ENCODE results near the gene BPIFB2.

BPIFB2 gene

DNA sequence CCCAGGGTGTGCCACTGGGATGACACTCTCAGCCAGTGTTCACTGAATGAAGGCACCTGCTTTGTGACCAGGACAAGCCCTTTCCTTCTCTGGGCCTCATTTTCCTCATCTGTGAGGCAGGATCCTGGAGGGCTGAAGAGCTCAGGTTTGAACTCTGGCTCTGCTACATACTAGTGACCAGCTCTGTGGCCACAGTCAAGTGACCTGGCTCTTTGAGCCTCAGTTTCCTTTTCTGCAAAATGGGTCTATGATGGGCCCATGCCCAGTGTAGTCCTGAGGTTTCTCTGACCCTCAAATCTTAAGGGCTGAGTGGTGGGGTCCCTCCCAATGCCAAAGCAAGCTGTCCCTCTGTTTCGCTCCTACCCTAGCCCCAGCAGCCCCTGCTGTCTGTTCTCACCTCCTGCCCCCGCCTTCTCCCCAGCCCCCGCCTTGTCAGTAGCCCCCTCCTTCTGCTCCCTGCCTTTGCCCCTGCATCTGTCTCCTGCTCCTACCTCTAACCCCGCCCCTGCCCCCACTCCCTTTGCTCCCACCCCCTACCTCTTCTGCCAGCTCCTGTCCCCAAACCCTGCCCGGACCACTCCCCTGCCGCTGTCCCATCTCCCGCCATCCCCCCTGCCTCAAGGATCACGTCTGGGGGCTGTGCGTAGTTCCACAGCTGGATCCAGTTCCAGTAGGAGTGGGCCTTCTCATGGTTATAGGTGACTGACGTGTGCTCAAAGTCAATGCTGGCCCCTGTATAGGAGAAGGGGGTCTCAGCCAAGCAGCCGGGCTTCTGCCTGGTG, 20.3 kb upstream of the BPIFB2 start:
- TF ChIP-seq GATA3 (IDR thresholded peaks at IDR 0.05; ENCODE audit: low read depth, low read length) (no peak), GATA2 (IDR thresholded peaks at IDR 0.05; ENCODE audit: low read depth, low read length) (no peak)

DNA sequence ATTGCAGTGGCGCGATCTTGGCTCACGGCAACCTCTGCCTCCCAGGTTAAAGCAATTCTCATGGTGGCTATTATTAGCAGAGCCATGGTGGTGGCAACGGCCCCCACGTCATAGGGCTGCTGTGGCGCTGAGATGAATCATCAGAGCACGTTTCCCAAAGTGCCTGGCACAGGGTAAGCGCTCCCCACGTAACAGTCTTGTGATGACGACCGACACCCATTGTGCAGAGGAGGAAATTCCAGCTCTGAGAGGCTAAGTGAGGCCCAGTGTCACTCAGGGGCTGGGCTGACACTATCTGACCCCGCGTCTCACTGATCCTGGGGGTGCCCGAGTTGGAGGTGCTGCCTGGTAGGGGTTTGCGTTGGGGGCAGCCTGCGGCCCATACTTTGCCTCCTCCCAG, 19.5 kb upstream of the BPIFB2 start:
- no peak for TF ChIP-seq GATA3 (IDR thresholded peaks at IDR 0.05; ENCODE audit: low read depth, low read length)
- no peak for TF ChIP-seq GATA2 (IDR thresholded peaks at IDR 0.05; ENCODE audit: low read depth, low read length)

DNA sequence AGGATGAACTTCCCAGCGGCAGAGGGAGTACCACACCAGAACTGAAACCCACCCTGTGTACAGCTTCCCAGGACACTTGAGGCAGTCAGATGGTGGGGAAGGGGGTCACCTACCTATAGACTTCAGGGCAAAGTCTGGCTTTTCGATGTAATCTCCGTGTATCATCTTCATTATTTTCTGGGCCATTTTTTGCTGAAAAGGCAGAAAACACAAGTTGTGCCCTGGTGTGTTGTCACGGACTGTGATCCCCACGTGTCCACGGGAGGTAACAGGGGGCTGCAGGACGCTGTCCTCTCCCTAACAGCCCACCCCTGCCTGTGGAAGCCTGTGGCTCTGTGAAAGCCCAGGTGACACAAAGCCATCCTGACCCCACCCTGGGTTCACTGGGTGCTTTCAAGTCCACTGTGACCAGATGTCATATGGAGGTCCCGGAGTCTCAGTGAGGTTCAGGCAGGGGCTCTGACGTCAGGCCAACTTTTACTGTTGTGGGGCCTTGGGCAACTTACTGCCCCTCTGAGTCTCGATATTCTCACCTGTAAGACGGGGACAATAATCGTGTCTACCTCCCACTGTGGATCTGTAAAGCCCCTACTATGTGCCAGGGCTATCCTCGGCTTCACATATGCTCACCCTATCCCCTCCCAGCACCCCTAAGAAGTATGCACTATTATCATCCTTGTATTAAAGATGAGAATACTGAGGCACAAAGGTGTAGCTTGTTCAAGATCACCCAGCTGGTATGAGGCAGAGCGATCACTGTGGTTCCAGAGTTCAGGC, 17.8 kb upstream of the BPIFB2 start:
- TF ChIP-seq GATA2 (IDR thresholded peaks at IDR 0.05; ENCODE audit: low read depth, low read length) (no peak), GATA3 (IDR thresholded peaks at IDR 0.05; ENCODE audit: low read depth, low read length) (no peak)

DNA sequence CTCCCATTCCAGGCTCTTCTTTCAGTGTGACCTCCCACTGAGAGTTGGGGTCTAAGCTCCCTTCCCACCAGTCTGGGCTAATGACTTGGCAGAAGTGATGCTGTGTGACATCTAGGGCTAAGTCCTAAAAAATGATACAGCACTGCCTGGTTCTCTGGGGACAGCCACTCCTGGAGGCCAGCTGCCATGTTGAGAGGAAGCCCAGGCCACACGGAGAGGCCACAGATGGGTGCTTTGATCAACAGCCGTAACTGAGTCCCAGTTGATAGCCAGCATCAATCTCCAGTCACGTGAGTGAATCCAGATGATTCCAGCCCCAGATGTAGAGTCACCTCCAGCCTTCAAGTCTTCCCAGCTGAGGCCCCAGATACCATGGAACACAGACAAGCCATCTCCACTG, 17.1 kb upstream of the BPIFB2 start:
- TF ChIP-seq GATA2 (IDR thresholded peaks at IDR 0.05; ENCODE audit: low read depth, low read length) (no peak), GATA3 (IDR thresholded peaks at IDR 0.05; ENCODE audit: low read depth, low read length) (no peak)

DNA sequence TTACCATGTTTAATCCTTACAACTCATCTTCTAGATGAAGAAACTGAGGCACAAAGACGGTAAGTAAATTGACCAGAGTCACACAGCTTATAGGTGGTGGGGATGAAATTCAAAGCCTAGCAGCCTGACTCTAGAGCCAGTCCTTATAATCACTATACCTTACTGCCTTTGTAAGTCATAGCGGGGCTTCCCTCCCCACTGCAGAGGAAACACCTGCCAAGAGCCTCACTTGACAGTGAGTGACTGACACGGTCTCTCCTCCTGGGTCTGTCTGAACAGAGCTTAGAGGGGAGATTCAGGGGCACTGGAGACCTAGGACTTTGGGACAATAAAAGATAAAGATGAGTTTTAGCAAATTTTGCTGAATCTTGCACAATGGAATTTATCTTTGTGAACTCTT, 16.1 kb upstream of the BPIFB2 start:
- no peak for TF ChIP-seq GATA2 (IDR thresholded peaks at IDR 0.05; ENCODE audit: low read depth, low read length)
- no peak for TF ChIP-seq GATA3 (IDR thresholded peaks at IDR 0.05; ENCODE audit: low read depth, low read length)

DNA sequence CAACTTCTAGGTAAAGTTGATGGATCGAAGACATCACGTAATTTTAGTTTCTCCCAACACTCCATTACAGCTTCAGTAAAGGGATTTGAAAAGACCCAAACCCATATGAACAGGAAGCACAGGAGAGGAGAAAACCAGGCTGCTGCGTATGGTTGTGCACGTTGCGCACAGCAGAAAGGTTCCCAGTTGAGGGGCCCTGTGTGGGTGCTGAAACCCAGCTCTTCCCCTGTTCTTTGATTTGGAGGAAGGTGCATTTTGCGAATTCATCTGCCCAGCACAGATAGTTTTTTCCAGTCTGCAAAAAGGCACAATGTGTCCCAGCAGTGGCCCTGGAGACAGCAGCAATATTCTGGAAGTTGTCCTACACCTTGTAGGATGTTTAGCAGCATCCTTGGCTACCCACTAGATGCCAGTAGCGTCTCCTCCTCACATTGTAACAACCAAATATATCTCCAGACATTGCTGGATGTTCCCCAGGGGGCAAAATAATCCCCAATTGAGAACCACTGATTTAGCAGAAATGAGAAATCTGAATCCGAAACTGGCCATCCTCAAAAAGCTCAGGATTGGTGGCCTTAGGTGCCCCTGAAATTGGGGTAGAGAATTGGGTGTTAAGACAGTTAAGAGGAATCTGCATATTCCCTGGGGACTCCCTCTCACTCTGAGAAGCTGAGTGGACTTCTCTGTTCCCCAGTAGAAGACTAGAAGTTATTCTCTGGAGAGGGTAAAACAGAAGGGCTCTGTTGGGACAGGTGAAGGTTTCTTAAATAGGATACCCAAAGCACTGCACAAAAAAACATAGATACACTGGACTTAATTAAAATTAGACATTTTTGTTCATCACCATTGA, 15.5 kb upstream of the BPIFB2 start:
- TF ChIP-seq GATA3 (IDR thresholded peaks at IDR 0.05; ENCODE audit: low read depth, low read length) (no peak), GATA2 (IDR thresholded peaks at IDR 0.05; ENCODE audit: low read depth, low read length) (no peak)

DNA sequence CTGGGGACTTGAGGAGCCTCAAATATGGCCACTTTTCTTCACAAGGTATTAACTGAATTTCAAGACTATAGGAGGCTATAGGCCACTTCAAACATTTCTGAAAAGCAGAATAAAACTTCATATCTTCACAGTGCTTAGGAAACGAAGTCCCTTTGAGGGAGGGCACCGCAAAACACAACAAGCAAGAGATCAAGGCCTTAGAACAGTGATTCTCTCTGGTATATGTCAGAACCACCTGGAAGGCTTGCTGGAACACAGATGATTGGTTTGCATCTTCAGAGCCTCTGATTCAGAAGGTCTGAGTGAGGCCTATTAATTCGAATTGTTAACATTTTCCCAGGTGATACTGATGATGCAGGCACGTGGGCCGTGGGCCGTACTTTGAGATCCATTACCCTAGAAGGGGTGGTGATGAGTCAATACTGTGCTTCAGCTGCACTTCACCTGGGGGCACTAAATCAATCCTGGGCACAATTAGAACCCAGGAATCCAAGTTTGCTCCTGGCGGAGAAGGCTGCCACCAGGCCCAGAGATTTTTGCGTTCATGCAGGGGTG, 13.9 kb upstream of the BPIFB2 start:
- TF ChIP-seq GATA3 (IDR thresholded peaks at IDR 0.05; ENCODE audit: low read depth, low read length) (no peak), GATA2 (IDR thresholded peaks at IDR 0.05; ENCODE audit: low read depth, low read length) (no peak)

DNA sequence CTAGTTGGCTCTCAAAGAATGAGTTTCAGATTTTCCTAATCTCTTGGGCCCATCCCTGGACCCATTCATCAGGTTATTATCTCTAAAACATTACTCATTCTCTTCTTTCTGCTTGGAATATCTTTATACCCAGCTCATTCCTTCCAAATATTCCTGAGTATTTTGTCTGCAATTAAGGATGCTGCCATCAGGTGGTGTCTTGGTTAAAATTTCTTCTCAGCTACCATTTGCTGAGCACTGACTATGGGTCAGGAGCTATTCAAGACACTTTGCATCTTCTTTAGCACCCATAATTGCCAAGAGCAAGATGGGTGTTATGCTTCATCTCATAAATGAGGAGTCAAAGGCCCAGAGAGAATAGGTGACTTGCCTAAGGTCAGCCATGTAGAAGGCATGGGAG, 11.7 kb upstream of the BPIFB2 start:
- TF ChIP-seq GATA3 (IDR thresholded peaks at IDR 0.05; ENCODE audit: low read depth, low read length): no peak
- TF ChIP-seq GATA2 (IDR thresholded peaks at IDR 0.05; ENCODE audit: low read depth, low read length): no peak

DNA sequence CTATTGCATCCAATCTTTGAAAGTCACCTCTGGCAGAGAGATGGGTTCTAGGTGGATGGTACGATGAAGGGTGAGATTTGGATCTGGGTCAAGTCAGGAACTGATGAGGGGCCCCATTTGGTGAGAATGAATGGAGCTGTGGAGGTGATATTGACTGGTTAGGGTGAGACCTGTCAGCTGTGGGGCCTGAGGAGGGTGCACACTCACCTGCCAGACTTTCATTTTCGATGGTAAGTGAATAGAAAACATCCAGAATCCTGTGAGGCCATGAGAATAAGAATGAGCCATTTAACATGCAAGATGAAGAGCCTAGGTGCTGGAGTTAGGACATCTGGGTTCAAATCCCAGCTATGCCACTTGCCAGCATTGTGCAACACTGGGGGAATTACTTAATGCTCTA, 10.1 kb upstream of the BPIFB2 start:
- TF ChIP-seq GATA2 (IDR thresholded peaks at IDR 0.05; ENCODE audit: low read depth, low read length) (no peak), GATA3 (IDR thresholded peaks at IDR 0.05; ENCODE audit: low read depth, low read length) (no peak)

DNA sequence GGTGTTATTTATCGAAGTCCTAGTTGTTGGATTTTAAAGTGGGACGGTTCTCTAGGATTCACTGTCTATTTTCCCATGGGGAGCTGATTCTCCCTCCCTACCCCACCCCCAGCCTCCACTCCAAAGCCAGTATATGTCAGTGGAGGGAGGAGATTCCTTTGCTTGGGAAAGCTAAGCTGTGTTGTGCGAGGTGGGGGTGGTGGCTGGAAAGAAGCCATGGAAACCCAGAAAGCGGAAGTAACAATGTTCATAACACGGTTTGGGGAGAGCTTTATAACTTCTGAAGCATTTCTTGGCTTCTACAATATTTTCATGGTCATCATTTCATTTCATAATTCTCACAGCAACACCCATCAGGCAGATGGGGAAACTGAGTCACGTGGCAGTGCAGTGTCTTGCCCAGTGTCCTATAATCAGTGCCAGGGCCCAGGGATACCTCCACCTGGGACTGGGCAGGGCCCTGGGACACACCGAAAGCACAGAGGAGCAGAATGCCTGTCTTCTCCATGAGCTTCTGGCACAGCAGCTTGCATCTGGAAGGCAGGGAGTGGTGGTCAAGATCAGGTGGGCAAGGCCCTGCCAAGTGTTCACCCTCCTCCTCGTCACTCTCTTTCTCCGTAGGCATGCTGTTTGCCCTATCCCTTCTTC, 7.8 kb upstream of the BPIFB2 start:
- TF ChIP-seq GATA2 (IDR thresholded peaks at IDR 0.05; ENCODE audit: low read depth, low read length) (no peak), GATA3 (IDR thresholded peaks at IDR 0.05; ENCODE audit: low read depth, low read length) (no peak)

DNA sequence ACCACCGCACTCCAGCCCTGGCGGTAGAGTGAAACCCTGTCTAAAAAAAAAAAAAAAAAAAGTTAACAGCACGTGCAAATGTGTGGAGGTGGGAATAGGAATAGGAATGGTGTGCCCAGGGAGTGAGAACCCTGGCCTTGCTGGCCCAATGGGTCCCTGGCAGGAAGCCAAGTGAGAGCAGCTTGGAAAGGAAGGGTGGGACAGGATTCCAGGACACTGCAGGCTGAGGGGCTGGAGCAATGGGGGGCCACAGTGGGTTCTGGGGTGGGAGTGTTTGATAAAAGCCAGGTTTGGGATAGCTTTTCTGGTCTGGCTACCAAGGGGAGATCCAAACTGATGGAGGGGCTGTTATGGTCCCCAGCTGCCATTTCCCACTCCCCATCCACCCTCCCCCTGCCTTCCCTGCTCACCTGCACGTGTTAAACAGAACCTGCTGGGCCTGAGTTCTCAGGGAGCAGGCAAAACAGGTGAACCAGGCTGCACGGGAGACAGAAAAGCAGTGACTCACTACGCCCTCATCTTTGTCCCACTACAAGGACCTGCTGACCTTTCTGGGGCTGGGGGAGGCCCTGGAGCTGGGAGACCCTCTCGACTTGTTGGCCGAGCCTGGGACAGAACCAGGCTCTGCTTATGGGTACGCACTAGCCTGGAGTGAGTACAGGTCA, 6.6 kb upstream of the BPIFB2 start:
- no peak for TF ChIP-seq GATA3 (IDR thresholded peaks at IDR 0.05; ENCODE audit: low read depth, low read length)
- no peak for TF ChIP-seq GATA2 (IDR thresholded peaks at IDR 0.05; ENCODE audit: low read depth, low read length)

DNA sequence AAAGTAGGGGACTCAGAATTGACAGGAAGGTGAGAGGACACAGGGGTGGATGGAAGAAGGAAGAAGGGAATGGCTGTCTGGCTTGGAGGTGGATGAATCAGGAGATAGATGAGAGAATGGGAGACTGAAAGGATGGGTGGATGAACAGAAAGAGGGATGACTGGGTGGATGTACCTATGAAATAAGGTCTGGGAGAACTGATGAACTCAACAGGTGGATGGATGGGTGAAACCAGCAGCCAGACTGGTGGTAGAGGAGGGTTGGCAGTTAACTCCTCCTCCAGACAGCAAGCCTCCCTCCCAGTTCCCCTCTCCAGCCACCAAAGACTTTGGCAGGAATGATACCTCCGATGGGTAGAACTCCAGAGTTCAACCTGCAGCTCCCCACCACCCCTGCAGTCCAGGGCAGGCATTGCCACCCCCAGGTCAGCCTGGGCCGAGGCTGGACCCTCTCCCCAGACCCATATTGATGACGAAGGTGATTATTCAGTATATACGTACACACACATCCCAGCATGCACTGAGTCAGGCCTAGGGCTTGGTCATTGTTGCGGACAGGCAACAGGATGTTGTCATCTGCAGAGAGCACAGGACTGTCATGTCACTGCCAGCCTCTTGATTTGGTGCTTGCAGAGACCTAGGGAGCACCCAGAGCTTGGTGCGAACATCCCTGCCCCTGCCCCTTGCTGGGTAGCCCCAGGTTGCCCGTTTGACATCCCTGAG, 5.3 kb upstream of the BPIFB2 start:
- TF ChIP-seq GATA3 (IDR thresholded peaks at IDR 0.05; ENCODE audit: low read depth, low read length) (no peak), GATA2 (IDR thresholded peaks at IDR 0.05; ENCODE audit: low read depth, low read length) (no peak)
